Motor neuron (in vitro differentiated cells): Measurements from ENCODE around the gene FCRLA. TPM values are rescaled to one million over a fixed set of nuclear protein-coding genes. Genes with fewer than 3 reads are reported as not detected.

ENCODE experiments used
- ATAC-seq, 8 experiments: fragments of 200-7000 bp; cut with Tn5 transposase; replicated peaks in 6 of 8; 2 replicates each; pipeline ENCODE4 v1.8.0; 2021; ENCODE audit warnings: mild to moderate bottlenecking in 8 of 8, moderate library complexity in 8 of 8
- H3K27ac ChIP-seq, 2 donors: fragments of 250-450 bp; sonication (Bioruptor Pico); 2 replicates each; pipeline ENCODE4 v1.9.0; 2021; ENCODE audit warnings: antibody characterized with exemption in 2 of 2, mild to moderate bottlenecking in 2 of 2, moderate library complexity in 1 of 2
- H3K4me1 ChIP-seq, 2 donors: fragments of 250-450 bp; sonication (Bioruptor Pico); replicated peaks in 1 of 2; 2 replicates each; pipeline ENCODE4 v1.6.1; 2021; ENCODE audit warnings: antibody characterized with exemption in 2 of 2, mild to moderate bottlenecking in 2 of 2, moderate library complexity in 1 of 2
- H3K4me3 ChIP-seq, 5 donors: fragments of 250-450 bp; sonication (Bioruptor Pico); 2 replicates each; pipeline ENCODE4 v1.9.0; 2021; ENCODE audit warnings: antibody characterized with exemption in 5 of 5, mild to moderate bottlenecking in 5 of 5, moderate library complexity in 4 of 5
- WGBS, 10 experiments: fragments of 450-650 bp; shearing (Covaris generic); methylation state at CpG; one replicate each; pipeline ENCODE4 v1.0.0; 2022; 5-methylcytosine and 5-hydroxymethylcytosine counted together
- in situ Hi-C, 9 experiments: fragments of 400-800 bp; cut with MboI; loops; one replicate each; pipeline ENCODE4 v1.15.0; 2021; ENCODE audit warnings: low sequenced_read_pairs in 9 of 9, low pct_unique_long_range_greater_than_20kb in 2 of 9; ENCODE audit not compliant: unreplicated experiment in 9 of 9
- total RNA-seq, 8 experiments: library from RNA; unstranded; fragments of 300-600 nt; gene quantifications; 2 replicates each; pipeline versions ENCODE4 v1.2.3 to v1.2.4, GENCODE V29; 2022

Gene FCRLA
- total RNA-seq, 8 experiments from 2014 or later: 0.08 to 0.62 (median 0.30) TPM; not detected in 4

- Histone ChIP-seq H3K4me1 (peaks cover 0 to 10% of the 10 kb centered on the region in 2 donors), H3K27ac (no peak overlapping the region), H3K4me3 (no peak overlapping the region)
- 45 to 90% (median 70%) methylated on average over 2 to 8 of the region's 8 CpGs; no CpG with 5 or more reads in 1 of the 10 experiments for WGBS, 10 experiments
- in situ Hi-C loops: loop anchor here in 4 of 9 experiments (25.0 kb wide), 2 partner anchors 103 to 528 kb away; partner anchors contain the start of genes APOA2 (in 2 of the 4), FCER1G (in 2 of the 4), FCGR3B (in 2 of the 4) and NDUFS2 (in 2 of the 4)
- ATAC-seq: no peak
Observed at GRCh38 chr1:161739865-161740566, 33.0 kb downstream of the FCRLA start.

GRCh38 chr1:161740921-161741320, 33.9 kb downstream of the FCRLA start:
- WGBS, 10 experiments: 65 to 97% (median 88%) methylated on average over 2 to 6 of the region's 6 CpGs
- Histone ChIP-seq H3K4me3 (no peak overlapping the region), H3K4me1 (peaks cover 0 to 10% of the 10 kb centered on the region in 2 donors), H3K27ac (no peak overlapping the region)
- no peak for ATAC-seq
- in situ Hi-C loops: loop anchor here in 4 of 9 experiments (25.0 kb wide), 2 partner anchors 104 to 529 kb away; partner anchors contain the start of genes APOA2 (in 2 of the 4), FCER1G (in 2 of the 4), FCGR3B (in 2 of the 4) and NDUFS2 (in 2 of the 4)

GRCh38 chr1:161743231-161743630, 36.2 kb downstream of the FCRLA start:
- H3K27ac ChIP-seq: no peak overlapping the region
- peaks cover 0 to 10% of the 10 kb centered on the region in 2 donors for H3K4me1 ChIP-seq
- in situ Hi-C loops: loop anchor here in 4 of 9 experiments (25.0 kb wide), 2 partner anchors 106 to 531 kb away; partner anchors contain the start of genes APOA2 (in 2 of the 4), FCER1G (in 2 of the 4), FCGR3B (in 2 of the 4) and NDUFS2 (in 2 of the 4)
- WGBS, 10 experiments: 35 to 100% (median 76%) methylated on average over 2 to 9 of the region's 9 CpGs
- ATAC-seq: no peak
- H3K4me3 ChIP-seq: no peak overlapping the region

- WGBS, 10 experiments: 53 to 91% (median 84%) methylated on average over 3 to 6 of the region's 6 CpGs
- no peak for ATAC-seq
- Histone ChIP-seq H3K27ac (no peak overlapping the region), H3K4me1 (peaks cover 17 to 21% of the 10 kb centered on the region in 2 donors), H3K4me3 (no peak overlapping the region)
- in situ Hi-C loops: loop anchor here in 4 of 9 experiments (25.0 kb wide), 2 partner anchors 110 to 536 kb away; partner anchors contain the start of genes APOA2 (in 2 of the 4), FCER1G (in 2 of the 4), FCGR3B (in 2 of the 4) and NDUFS2 (in 2 of the 4)
Observed at GRCh38 chr1:161747801-161748200, 40.8 kb downstream of the FCRLA start.

- peak within 1 kb of the TSS; percentile 80 to 96 (median 90) for H3K4me3 ChIP-seq
- 0 to 7% (median 1%) methylated on average over 1 to 44 of the region's 65 CpGs; no CpG with 5 or more reads in 1 of the 10 experiments for WGBS, 10 experiments
- peak within 1 kb of the TSS; percentile 95 to 97 for H3K27ac ChIP-seq
- in situ Hi-C loops: loop anchor here in 4 of 9 experiments (25.0 kb wide), 2 partner anchors 112 to 537 kb away; partner anchors contain the start of genes APOA2 (in 2 of the 4), FCER1G (in 2 of the 4), FCGR3B (in 2 of the 4) and NDUFS2 (in 2 of the 4)
- ATAC-seq: peak; percentile 90 to 96 (median 93)
- peaks cover 11 to 17% of the 10 kb centered on the region in 2 donors for H3K4me1 ChIP-seq
Observed at GRCh38 chr1:161749509-161750407, 42.7 kb downstream of the FCRLA start, which contains the start of gene DUSP12. Gene DUSP12 (plus strand): TSS chr1:161749786. CDS start chr1:161749802, 16 bp downstream.

GRCh38 chr1:161763522-161764098, 56.6 kb downstream of the FCRLA start:
- no peak overlapping the region for H3K4me3 ChIP-seq
- H3K27ac ChIP-seq: no peak overlapping the region
- peaks cover 3 to 10% of the 10 kb centered on the region in 2 donors for H3K4me1 ChIP-seq
- ATAC-seq: no peak
- 68 to 92% (median 80%) methylated on average over 2 to 7 of the region's 7 CpGs; no CpG with 5 or more reads in 1 of the 10 experiments for WGBS, 10 experiments
- in situ Hi-C loops: no loop called here

Other genes with a start within 250 kb of the FCRLA start
- gene FCGR2A, start 201.8 kb upstream of the FCRLA start, total RNA-seq: 1 to 10 TPM in 4 of 8 experiments, under 1 TPM in 4; 0.37 to 3.6 (median 1.1) TPM
- 100 to 1,000 TPM in 2 of 8 experiments, 1 to 10 TPM in 2, under 1 TPM in 4; 0.58 to 250 (median 1.2) TPM for gene HSPA6, start 182.7 kb upstream of the FCRLA start, total RNA-seq
- 1 to 10 TPM in 1 of 8 experiments, under 1 TPM in 3, not detected in 4; 0.05 to 1.3 (median 0.34) TPM for gene FCGR3A, start 157.4 kb upstream of the FCRLA start, total RNA-seq
- gene FCGR3B, start 76.1 kb upstream of the FCRLA start, total RNA-seq: 1 to 10 TPM in 1 of 8 experiments, under 1 TPM in 3, not detected in 4; 0.14 to 1.7 (median 0.37) TPM
- 1 to 10 TPM in 1 of 8 experiments, under 1 TPM in 5, not detected in 2; 0.18 to 1.8 (median 0.44) TPM for gene FCGR2B, start 44.1 kb upstream of the FCRLA start, total RNA-seq
- 1 to 10 TPM in 6 of 8 experiments, under 1 TPM in 2; 0.59 to 7.0 (median 1.4) TPM for gene FCRLB, start 14.3 kb downstream of the FCRLA start, total RNA-seq
- 100 to 1,000 TPM in 1 of 8 experiments, 10 to 100 TPM in 7; 22.8 to 100 (median 66.8) TPM for gene DUSP12, start 42.6 kb downstream of the FCRLA start, total RNA-seq
- 10 to 100 TPM; 18.2 to 46.3 (median 30.6) TPM for gene ATF6, start 59.1 kb downstream of the FCRLA start, total RNA-seq